Progenitor cell of endocrine pancreas (in vitro differentiated cells): ENCODE measurements around the gene NFE2L2. TPM values are rescaled to one million over a fixed set of nuclear protein-coding genes. Genes with fewer than 3 reads are reported as not detected.
"Not testable (repeated sequence)": the region's sequence is repeated elsewhere in the genome, so short reads cannot be mapped to it uniquely, and the experiment has no call there.

Source experiments
- DNase-seq: peaks from one replicate; pipeline ENCODE4 v3.0.0; 2021; ENCODE audit warnings: low spot score; ENCODE audit not compliant: unreplicated experiment
- H3K27ac Mint-ChIP-seq: 2 replicates; pipeline ENCODE4 v1.8.0; 2021; ENCODE audit warnings: mild to moderate bottlenecking, moderate library complexity, mixed read lengths
- H3K27me3 Mint-ChIP-seq: 2 replicates; pipeline ENCODE4 v1.8.0; 2021; ENCODE audit warnings: mixed read lengths
- H3K36me3 Mint-ChIP-seq: 2 replicates; pipeline ENCODE4 v1.8.0; 2022; ENCODE audit warnings: mixed read lengths; ENCODE audit not compliant: insufficient read depth
- H3K4me1 Mint-ChIP-seq: 2 replicates; pipeline ENCODE4 v1.8.0; 2021; ENCODE audit warnings: low read depth, mixed read lengths
- H3K4me3 Mint-ChIP-seq: 2 replicates; pipeline ENCODE4 v1.8.0; 2021; ENCODE audit warnings: low read depth, mild to moderate bottlenecking, moderate library complexity, mixed read lengths
- H3K9me3 Mint-ChIP-seq: 2 replicates; pipeline ENCODE4 v1.8.0; 2021; ENCODE audit warnings: low read depth, mixed read lengths
- CTCF ChIP-seq: fragments of 200-600 bp; sonication (generic); IDR thresholded peaks from one replicate; pipeline ENCODE4 v1.5.0; 2021; ENCODE audit warnings: antibody characterized with exemption, mild to moderate bottlenecking; ENCODE audit not compliant: unreplicated experiment
- total RNA-seq: library from RNA; stranded (reverse); gene quantifications from 2 replicates; pipeline ENCODE4 v1.2.1, GENCODE V29; 2021

The NFE2L2 gene
- total RNA-seq, 1 donor from 2014 or later, result 59.1 TPM

- peaks cover 3% of the 10 kb centered on the region for H3K9me3 Mint-ChIP-seq
- DNase-seq, result no peak
- no peaks in the 10 kb centered on the region for H3K27me3 Mint-ChIP-seq
- peaks cover 3% of the 10 kb centered on the region for H3K4me1 Mint-ChIP-seq
- H3K4me3 Mint-ChIP-seq, result no peak overlapping the region
- TF ChIP-seq CTCF, result no peak
- no peaks in the 10 kb centered on the region for H3K36me3 Mint-ChIP-seq
- H3K27ac Mint-ChIP-seq, result no peak overlapping the region
Measured at GRCh38 chr2:177271981-177272666, 7.6 kb upstream of the NFE2L2 start.

- DNase-seq, result no peak
- no peak for TF ChIP-seq CTCF
- H3K4me3 Mint-ChIP-seq, result no peak overlapping the region
- H3K4me1 Mint-ChIP-seq, result peaks cover 17% of the 10 kb centered on the region
- H3K27ac Mint-ChIP-seq, result no peak overlapping the region
- H3K36me3 Mint-ChIP-seq, result no peaks in the 10 kb centered on the region
- H3K9me3 Mint-ChIP-seq, result peaks cover 3% of the 10 kb centered on the region
- H3K27me3 Mint-ChIP-seq, result no peaks in the 10 kb centered on the region
Measured at GRCh38 chr2:177270531-177270930, 6.0 kb upstream of the NFE2L2 start.

GRCh38 chr2:177268901-177269300 lies 4.4 kb upstream of the NFE2L2 start:
- peaks cover 3% of the 10 kb centered on the region for H3K9me3 Mint-ChIP-seq
- H3K27ac Mint-ChIP-seq, result no peak overlapping the region
- H3K4me3 Mint-ChIP-seq, result no peak overlapping the region
- H3K27me3 Mint-ChIP-seq, result no peaks in the 10 kb centered on the region
- peaks cover 22% of the 10 kb centered on the region for H3K4me1 Mint-ChIP-seq
- H3K36me3 Mint-ChIP-seq, result no peaks in the 10 kb centered on the region
- no peak for DNase-seq
- no peak for TF ChIP-seq CTCF

GRCh38 chr2:177268187-177268871 lies 3.8 kb upstream of the NFE2L2 start:
- Mint-ChIP-seq H3K27me3 (no peaks in the 10 kb centered on the region), H3K4me3 (no peak overlapping the region), H3K36me3 (no peaks in the 10 kb centered on the region), H3K27ac (no peak overlapping the region), H3K9me3 (peaks cover 3% of the 10 kb centered on the region), H3K4me1 (peaks cover 22% of the 10 kb centered on the region)
- no peak for DNase-seq
- no peak for TF ChIP-seq CTCF

GRCh38 chr2:177266955-177267354 lies 2.4 kb upstream of the NFE2L2 start:
- H3K4me3 Mint-ChIP-seq, H3K36me3 Mint-ChIP-seq: not testable (repeated sequence)

More at GRCh38 chr2:177266955-177267354, 2.4 kb upstream of the NFE2L2 start:
- H3K27ac Mint-ChIP-seq, result peak overlapping the region; percentile 99
- peaks cover 26% of the 10 kb centered on the region for H3K4me1 Mint-ChIP-seq
- H3K9me3 Mint-ChIP-seq, DNase-seq, H3K27me3 Mint-ChIP-seq: not testable (repeated sequence)
